ENCODE measurements around the gene PPP1R14C.

GRCh38 chr6:150159757-150160156 is 16.9 kb downstream of the PPP1R14C start:
- TF ChIP-seq CTCF (IDR thresholded peaks at IDR 0.05) (no peak), POLR2A (IDR thresholded peaks at IDR 0.05) (no peak)

All from body of pancreas (tissue), 4 donors.